ENCODE data around the gene HOXC9. TPM values are rescaled to one million over a fixed set of nuclear protein-coding genes. Genes with fewer than 3 reads are reported as not detected.
A peak's percentile ranks its signal among the peaks of the same experiment; 100 is the strongest.

Gene HOXC9
- polyA plus RNA-seq, 1 donor from 2014 or later = not detected

DNA sequence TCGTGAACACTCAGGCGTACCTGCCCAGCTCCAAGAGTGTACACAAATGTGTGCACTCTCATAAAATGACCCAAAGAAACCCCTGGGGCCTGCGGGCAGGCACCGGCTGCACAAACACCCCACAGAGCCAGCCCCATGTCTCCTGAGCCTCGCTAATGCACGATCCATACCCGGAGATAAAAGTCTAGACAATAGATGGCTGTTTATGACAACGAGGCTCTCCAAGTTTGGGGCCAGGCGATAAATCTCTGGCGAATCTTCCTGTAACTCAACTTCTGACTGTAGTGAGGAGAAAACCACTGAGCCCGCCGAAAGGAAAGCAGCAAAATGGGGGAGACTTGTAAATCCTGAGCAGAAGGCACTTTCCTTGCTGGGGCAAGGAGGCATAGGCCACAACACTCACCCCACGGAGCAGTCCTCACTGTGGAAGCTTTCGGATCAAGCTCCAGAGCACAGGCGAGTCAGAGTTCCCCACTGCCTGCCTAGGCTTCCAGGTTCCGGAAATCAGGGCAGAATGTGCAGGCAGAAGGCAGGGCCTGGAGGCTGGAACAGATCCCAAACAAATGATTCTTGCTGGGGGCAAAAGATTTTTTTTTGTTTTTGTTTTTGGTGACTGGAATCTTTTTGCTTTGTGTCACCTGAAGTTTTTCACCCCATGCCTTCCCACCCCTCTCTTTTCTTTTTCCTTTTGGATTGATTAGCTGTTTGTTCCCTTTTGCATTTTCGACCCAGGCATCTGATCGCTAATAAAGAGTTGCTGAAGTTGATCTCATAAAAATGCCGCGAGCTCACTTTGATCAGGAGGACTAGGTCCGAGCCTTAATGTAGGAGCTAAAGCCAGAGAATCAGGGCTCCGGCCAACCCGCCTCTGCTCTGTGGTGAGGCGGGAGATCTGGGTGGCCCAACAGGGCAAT is 31.5 kb upstream of the HOXC9 start:
- Mint-ChIP-seq H3K4me3 (peak overlapping the region in 2 of 4 donors; percentile 52 to 68), H3K27me3 (peaks cover 93% of the 10 kb centered on the region), H3K27ac (peak overlapping the region in 2 of 3 donors; percentile 48 to 87), H3K4me1 (peaks cover 11 to 27% (median 12%) of the 10 kb centered on the region in 3 donors), H3K9me3 (peaks cover 2 to 9% (median 5%) of the 10 kb centered on the region in 3 donors), H3K36me3 (peaks cover 2% of the 10 kb centered on the region)

- Mint-ChIP-seq H3K27ac (peak overlapping the region in 1 of 3 donors; percentile 87), H3K9me3 (peaks cover 2 to 9% (median 5%) of the 10 kb centered on the region in 3 donors), H3K4me3 (peak overlapping the region in 1 of 4 donors; percentile 68), H3K27me3 (peaks cover 88% of the 10 kb centered on the region), H3K4me1 (peaks cover 6 to 18% (median 9%) of the 10 kb centered on the region in 3 donors), H3K36me3 (peaks cover 2% of the 10 kb centered on the region)
Observed at GRCh38 chr12:53969588-53970259, 30.2 kb upstream of the HOXC9 start.

DNA sequence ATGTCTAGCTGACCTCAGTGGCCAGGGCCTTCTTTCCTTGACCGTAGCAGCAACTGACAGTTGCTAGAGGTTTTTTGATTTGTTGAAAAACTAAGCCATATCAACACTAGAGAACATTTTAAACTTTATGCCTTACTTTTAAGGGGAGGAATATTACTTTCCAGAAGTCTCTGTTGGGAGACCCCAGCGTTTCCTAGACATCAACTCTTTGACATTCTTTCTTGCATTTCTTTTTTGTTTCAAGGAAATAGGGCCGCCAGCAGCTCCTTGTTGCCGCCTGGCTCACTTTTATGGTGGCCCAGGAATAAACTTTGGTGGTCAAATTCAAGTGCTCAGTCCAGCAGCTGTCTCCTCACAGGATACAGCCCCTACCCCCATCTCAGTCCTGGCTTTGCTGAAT is 29.5 kb upstream of the HOXC9 start:
- H3K36me3 Mint-ChIP-seq = peaks cover 2% of the 10 kb centered on the region
- peaks cover 85% of the 10 kb centered on the region for H3K27me3 Mint-ChIP-seq
- peak overlapping the region in 1 of 3 donors; percentile 98 for H3K27ac Mint-ChIP-seq

DNA sequence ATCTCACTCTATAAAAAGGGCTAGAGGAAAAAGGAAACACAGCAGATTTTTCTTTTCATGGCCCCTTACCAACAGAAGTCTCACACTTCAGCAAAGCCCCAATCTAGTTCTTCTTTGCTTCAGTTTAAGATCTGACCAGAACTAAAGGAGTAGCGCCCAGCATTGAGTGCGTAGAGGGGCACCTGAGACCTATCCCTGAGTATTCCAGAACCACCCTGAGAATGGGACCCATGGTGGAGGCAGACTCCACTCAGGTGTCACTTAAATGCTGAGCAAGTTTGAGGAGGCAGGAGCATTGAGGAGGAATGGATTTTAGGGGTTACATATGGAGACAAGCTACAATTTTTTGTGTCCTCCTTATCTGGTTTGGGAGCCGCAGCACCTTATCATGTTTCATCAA is 28.8 kb upstream of the HOXC9 start:
- peaks cover 2% of the 10 kb centered on the region for H3K36me3 Mint-ChIP-seq
- peaks cover 2 to 5% (median 3%) of the 10 kb centered on the region in 3 donors for H3K9me3 Mint-ChIP-seq
- H3K4me3 Mint-ChIP-seq = peak overlapping the region in 1 of 4 donors; percentile 83
- H3K27me3 Mint-ChIP-seq = peaks cover 84% of the 10 kb centered on the region
- H3K4me1 Mint-ChIP-seq = peaks cover 6 to 8% (median 6%) of the 10 kb centered on the region in 3 donors
- peak overlapping the region in 1 of 3 donors; percentile 98 for H3K27ac Mint-ChIP-seq

More for the DNA sequence above, 29.5 kb upstream of the HOXC9 start:
- peaks cover 6 to 13% (median 9%) of the 10 kb centered on the region in 3 donors for H3K4me1 Mint-ChIP-seq
- peak overlapping the region in 1 of 4 donors; percentile 68 for H3K4me3 Mint-ChIP-seq
- peaks cover 2 to 7% (median 5%) of the 10 kb centered on the region in 3 donors for H3K9me3 Mint-ChIP-seq

- Mint-ChIP-seq H3K4me1 (peaks cover under 1 to 5% (median 2%) of the 10 kb centered on the region in 3 donors), H3K4me3 (peak overlapping the region in 2 of 4 donors; percentile 8 to 83), H3K27ac (peak overlapping the region in 1 of 3 donors; percentile 98), H3K36me3 (peaks cover 2% of the 10 kb centered on the region), H3K9me3 (peaks cover 0 to 5% (median 2%) of the 10 kb centered on the region in 3 donors), H3K27me3 (peaks cover 81% of the 10 kb centered on the region)
Observed at GRCh38 chr12:53971686-53972085, 28.3 kb upstream of the HOXC9 start.

DNA sequence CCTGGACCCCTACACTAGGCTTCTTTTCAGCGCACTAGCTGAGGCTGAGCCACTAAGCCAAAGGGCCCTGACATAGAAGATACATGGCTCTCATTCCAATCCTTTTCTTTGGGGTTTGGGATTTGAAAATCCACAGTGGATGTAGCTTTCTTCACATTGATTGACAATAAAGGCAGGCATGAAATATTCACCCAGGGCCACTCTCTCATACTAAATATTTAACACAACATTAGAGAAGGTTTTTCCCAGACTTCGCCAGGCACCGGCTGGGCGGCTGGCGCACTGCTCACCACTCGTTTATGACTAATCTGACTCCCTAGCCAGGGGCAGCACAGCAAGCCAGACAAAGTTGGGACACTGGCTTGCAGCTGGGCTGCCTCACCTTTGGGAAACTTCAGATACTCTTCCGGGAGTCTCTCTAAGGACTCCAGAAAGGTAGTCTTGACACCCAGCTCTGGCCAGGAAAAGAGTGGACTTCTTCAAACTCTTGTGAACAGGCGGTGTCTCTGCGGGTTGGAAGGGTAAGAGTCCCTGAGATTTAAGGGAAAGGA is 27.7 kb upstream of the HOXC9 start:
- Mint-ChIP-seq H3K27ac (peak overlapping the region; percentile 78 to 98 (median 95)), H3K4me3 (peak overlapping the region in 1 of 4 donors; percentile 76), H3K4me1 (peaks cover 2 to 5% (median 4%) of the 10 kb centered on the region in 3 donors), H3K36me3 (peaks cover 2% of the 10 kb centered on the region), H3K27me3 (peaks cover 81% of the 10 kb centered on the region), H3K9me3 (peaks cover 0 to 5% (median 2%) of the 10 kb centered on the region in 3 donors)

GRCh38 chr12:53972722-53973235 is 27.2 kb upstream of the HOXC9 start, which contains the start of gene HOXC11:
Gene HOXC11 (plus strand): TSS chr12:53973126. CDS start chr12:53973242, 116 bp downstream.
- Mint-ChIP-seq H3K27ac (peak within 1 kb of the TSS; percentile 92 to 98 (median 95)), H3K27me3 (peaks cover 79% of the 10 kb centered on the region), H3K36me3 (peaks cover 2% of the 10 kb centered on the region), H3K4me3 (peak within 1 kb of the TSS; percentile 25 to 81 (median 62)), H3K4me1 (peaks cover 2 to 5% (median 5%) of the 10 kb centered on the region in 3 donors), H3K9me3 (peaks cover 0 to 5% (median 2%) of the 10 kb centered on the region in 3 donors)

DNA sequence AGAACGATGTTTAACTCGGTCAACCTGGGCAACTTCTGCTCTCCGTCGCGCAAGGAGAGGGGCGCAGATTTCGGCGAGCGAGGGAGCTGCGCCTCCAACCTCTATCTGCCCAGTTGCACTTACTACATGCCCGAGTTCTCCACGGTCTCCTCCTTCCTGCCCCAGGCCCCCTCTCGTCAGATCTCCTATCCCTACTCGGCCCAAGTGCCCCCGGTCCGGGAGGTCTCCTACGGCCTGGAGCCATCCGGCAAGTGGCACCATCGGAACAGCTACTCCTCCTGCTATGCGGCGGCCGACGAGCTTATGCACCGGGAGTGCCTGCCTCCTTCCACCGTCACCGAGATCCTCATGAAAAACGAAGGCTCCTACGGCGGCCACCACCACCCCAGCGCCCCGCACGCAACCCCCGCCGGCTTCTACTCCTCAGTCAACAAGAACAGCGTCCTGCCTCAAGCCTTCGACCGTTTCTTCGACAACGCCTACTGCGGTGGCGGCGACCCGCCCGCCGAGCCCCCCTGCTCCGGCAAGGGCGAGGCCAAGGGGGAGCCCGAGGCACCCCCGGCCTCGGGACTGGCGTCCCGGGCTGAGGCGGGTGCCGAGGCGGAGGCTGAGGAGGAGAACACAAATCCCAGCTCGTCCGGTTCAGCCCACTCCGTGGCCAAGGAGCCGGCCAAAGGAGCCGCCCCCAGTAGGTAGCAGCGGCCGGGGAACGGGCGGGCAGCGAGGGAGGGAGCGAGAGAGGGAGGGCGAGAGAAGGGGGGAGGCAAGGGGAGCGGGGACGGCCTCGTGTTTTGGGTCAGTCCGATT is 26.5 kb upstream of the HOXC9 start:
- H3K36me3 Mint-ChIP-seq = peaks cover 1% of the 10 kb centered on the region
- peak overlapping the region; percentile 92 to 98 (median 95) for H3K27ac Mint-ChIP-seq
- H3K4me1 Mint-ChIP-seq = peaks cover 5 to 8% (median 5%) of the 10 kb centered on the region in 3 donors
- H3K9me3 Mint-ChIP-seq = peaks cover 1 to 5% (median 2%) of the 10 kb centered on the region in 3 donors
- H3K27me3 Mint-ChIP-seq = peaks cover 78% of the 10 kb centered on the region
- peak overlapping the region; percentile 20 to 81 (median 50) for H3K4me3 Mint-ChIP-seq

DNA sequence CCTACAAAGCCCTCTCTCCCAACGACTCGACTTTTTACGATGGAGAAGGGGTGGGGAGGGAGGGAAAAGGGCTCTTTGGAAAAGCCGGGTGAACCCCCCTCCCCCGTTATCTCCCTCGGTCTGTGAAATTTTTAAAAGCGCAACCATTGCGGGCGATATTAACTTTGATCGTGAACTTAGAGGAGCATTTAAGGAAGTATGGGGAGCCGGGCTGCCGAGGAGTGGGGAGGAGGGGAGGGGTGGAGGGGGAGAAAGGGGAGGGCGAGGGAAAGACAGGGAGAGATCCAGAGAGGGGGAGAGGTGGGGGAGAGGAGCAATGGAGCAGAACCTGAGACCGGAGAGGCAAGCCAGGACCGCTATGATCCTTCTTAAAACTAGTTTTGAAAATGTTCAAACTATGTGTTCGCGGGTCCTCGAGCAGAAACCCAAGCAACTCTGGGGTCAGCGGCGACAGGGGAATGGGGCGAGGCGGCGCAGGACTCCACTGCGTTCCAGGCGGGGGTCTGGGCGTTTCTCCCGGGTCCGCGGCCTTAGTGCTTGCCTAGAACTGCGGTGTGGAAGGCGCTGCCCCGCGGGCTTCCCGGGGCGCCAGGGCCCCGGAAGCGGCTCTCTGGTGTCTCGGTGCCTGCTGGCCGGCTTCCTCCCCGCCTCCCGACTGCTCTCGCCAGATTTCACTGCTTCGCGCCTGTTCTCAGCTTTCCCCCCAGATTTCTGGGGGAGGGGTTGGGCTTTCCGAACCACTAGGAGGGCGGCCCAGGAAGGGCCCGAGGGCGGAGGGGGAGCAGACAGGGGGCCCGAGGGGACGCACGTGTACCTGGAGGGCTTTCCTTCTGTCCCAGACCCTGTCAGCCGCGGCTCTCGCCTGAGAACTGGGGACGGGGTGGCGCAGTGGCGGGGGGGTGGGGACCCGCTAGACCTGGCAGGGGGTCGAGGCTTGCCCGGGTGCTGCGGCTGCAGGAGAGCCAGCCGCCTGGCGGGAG is 25.6 kb upstream of the HOXC9 start, which contains the start of gene HOTAIR:
Gene HOTAIR, minus strand, starts transcription at position 871 of the 980 bp plus-strand sequence.
- peak within 1 kb of the TSS; percentile 61 to 85 (median 76) for H3K4me3 Mint-ChIP-seq
- peak within 1 kb of the TSS; percentile 59 to 93 (median 85) for H3K27ac Mint-ChIP-seq
- peaks cover 1% of the 10 kb centered on the region for H3K36me3 Mint-ChIP-seq
- peaks cover 2 to 5% (median 3%) of the 10 kb centered on the region in 3 donors for H3K9me3 Mint-ChIP-seq
- peaks cover 5 to 10% (median 5%) of the 10 kb centered on the region in 3 donors for H3K4me1 Mint-ChIP-seq
- H3K27me3 Mint-ChIP-seq = peaks cover 79% of the 10 kb centered on the region

DNA sequence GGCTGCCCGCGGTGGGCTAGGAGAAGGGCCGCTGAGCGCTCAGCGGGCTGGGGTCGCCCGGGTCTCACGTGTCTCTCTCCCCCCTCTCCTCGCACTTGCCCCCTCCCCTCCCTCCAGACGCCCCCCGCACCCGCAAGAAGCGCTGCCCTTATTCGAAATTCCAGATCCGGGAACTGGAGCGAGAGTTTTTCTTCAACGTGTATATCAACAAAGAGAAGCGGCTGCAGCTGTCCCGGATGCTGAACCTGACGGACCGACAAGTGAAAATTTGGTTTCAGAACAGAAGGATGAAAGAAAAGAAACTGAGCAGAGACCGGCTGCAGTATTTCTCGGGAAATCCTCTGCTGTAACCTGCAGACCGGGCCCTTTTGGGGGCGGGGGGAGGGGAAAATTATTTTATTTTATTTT is 24.9 kb upstream of the HOXC9 start:
- peaks cover 5 to 10% (median 5%) of the 10 kb centered on the region in 3 donors for H3K4me1 Mint-ChIP-seq
- H3K27me3 Mint-ChIP-seq = peaks cover 78% of the 10 kb centered on the region
- peaks cover 1% of the 10 kb centered on the region for H3K36me3 Mint-ChIP-seq
- peak overlapping the region; percentile 32 to 85 (median 69) for H3K4me3 Mint-ChIP-seq
- peaks cover 2 to 5% (median 3%) of the 10 kb centered on the region in 3 donors for H3K9me3 Mint-ChIP-seq
- H3K27ac Mint-ChIP-seq = peak overlapping the region; percentile 59 to 93 (median 85)

GRCh38 chr12:53975479-53976152 is 24.3 kb upstream of the HOXC9 start:
- Mint-ChIP-seq H3K36me3 (peaks cover 1% of the 10 kb centered on the region), H3K4me3 (peak overlapping the region in 3 of 4 donors; percentile 32 to 85 (median 81)), H3K9me3 (peaks cover 2 to 5% (median 3%) of the 10 kb centered on the region in 3 donors), H3K27me3 (peaks cover 78% of the 10 kb centered on the region), H3K4me1 (peaks cover 5 to 10% (median 6%) of the 10 kb centered on the region in 3 donors), H3K27ac (peak overlapping the region; percentile 59 to 93 (median 85))

Data from IgD-negative memory B cell (primary cell).